Vagina (tissue), 2 donors: ENCODE measurements around the gene TNS1.

Experiments
- CTCF ChIP-seq, 3 experiments: fragments of 450-650 bp in 2 of 3; fragments of 200-600 bp in 1 of 3; sonication (generic) in 1 of 3; IDR thresholded peaks; one replicate each; pipeline ENCODE4 v1.5.1; 2017 to 2019; ENCODE audit warnings: antibody characterized with exemption in 3 of 3, mild to moderate bottlenecking in 2 of 3, moderate library complexity in 2 of 3
- POLR2A ChIP-seq, 2 donors: fragments of 450-650 bp; IDR thresholded peaks; one replicate each; pipeline ENCODE4 v1.6.1; 2017; ENCODE audit warnings: antibody characterized with exemption in 2 of 2, mild to moderate bottlenecking in 2 of 2, moderate library complexity in 2 of 2

DNA sequence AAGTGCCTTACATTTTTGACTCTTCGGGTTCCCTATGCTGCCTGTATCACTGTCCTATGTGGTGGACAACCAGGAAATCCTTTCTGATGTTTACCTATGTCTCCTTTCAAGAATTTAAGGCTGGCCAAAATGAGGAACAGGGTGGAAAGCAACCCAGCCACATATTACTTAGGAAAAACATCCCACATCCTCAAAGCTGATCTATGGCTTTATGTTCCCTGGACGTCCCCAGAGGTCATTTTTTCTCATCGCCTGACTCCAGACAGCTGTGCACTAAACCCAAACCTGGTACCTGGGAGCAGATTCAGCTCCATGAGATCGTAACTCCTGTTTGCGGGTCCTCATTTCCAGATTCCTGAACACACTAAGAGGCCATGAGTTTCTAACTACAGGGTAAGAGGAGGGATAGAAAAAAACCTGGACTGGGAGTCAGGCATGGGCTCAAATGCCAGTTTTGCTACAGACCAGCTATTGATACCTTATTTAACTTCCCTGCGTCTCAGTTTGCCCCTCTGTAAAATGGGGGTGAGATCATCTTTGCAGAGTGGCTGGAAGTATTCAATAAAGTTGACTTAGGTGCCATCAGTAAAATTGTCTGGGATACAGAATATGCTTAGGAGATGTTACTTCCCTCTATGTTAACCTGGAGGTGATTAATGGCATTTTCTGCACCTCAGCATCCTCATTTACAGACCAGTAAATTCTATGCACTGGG is 70.8 kb downstream of the TNS1 start:
- TF ChIP-seq CTCF (IDR thresholded peaks at IDR 0.05): no peak
- no peak for TF ChIP-seq POLR2A (IDR thresholded peaks at IDR 0.05)
